CD4-positive, alpha-beta T cell (primary cell): ENCODE data around the gene PCDH19. TPM values are rescaled to one million over a fixed set of nuclear protein-coding genes. Genes with fewer than 3 reads are reported as not detected.

Experiments
- ATAC-seq: fragments of 200-7000 bp; cut with Tn5 transposase; one replicate; pipeline ENCODE4 v1.10.0; 2022; ENCODE audit warnings: mild to moderate bottlenecking; ENCODE audit not compliant: poor library complexity
- CTCF ChIA-PET: fragments of 350-600 bp; sonication (Branson Sonifier 250); formaldehyde crosslinking; loops from one replicate; lab custom pipeline; 2021; ENCODE audit warnings: antibody characterized with exemption, inconsistent platforms; lab: Charles Lee
- POLR2A ChIA-PET: fragments of 350-600 bp; sonication (Branson Sonifier 250); formaldehyde crosslinking; loops from one replicate; lab custom pipeline; 2021; ENCODE audit warnings: antibody characterized with exemption, inconsistent platforms; lab: Charles Lee
- DNase-seq, 14 experiments: peaks; one replicate each; pipeline ENCODE4 v3.0.0-alpha.2; 2013 to 2020; ENCODE audit warnings: mixed read lengths in 2 of 14
- H3K27ac ChIP-seq, 2 donors: one replicate each; pipeline versions ENCODE4 v1.5.1 to v1.7.0; 2013; ENCODE audit warnings: low read length in 2 of 2, low read depth in 1 of 2, mild to moderate bottlenecking in 1 of 2
- H3K27me3 ChIP-seq, 2 experiments: 1 replicate in 1 of 2; 2 replicates in 1 of 2; pipeline versions ENCODE4 v1.6.1 to v1.7.0; 2013; ENCODE audit warnings: low read length in 2 of 2, control low read depth in 1 of 2, mild to moderate bottlenecking in 1 of 2, moderate library complexity in 1 of 2; ENCODE audit not compliant: insufficient read depth in 2 of 2, control insufficient read depth in 1 of 2
- H3K36me3 ChIP-seq: one replicate; pipeline ENCODE4 v1.6.1; 2013; ENCODE audit warnings: low read length, control low read depth; ENCODE audit not compliant: insufficient read depth
- H3K4me1 ChIP-seq: one replicate; pipeline ENCODE4 v1.6.1; 2013; ENCODE audit warnings: low read length, control low read depth; ENCODE audit not compliant: insufficient read depth
- H3K4me3 ChIP-seq: one replicate; pipeline ENCODE4 v1.5.1; 2013; ENCODE audit warnings: mild to moderate bottlenecking, low read length, moderate library complexity
- H3K9me3 ChIP-seq, 2 experiments: 1 replicate in 1 of 2; 2 replicates in 1 of 2; pipeline versions ENCODE4 v1.6.1 to v1.7.0; 2013; ENCODE audit warnings: low read length in 2 of 2, mild to moderate bottlenecking in 2 of 2, control low read depth in 1 of 2, moderate library complexity in 1 of 2; ENCODE audit not compliant: control insufficient read depth in 1 of 2, insufficient read depth in 1 of 2
- H3K27ac Mint-ChIP-seq: one replicate; pipeline ENCODE4 v1.8.0; 2020; ENCODE audit warnings: mixed read lengths
- H3K27me3 Mint-ChIP-seq: one replicate; pipeline ENCODE4 v1.8.0; 2021; ENCODE audit warnings: mixed read lengths
- H3K36me3 Mint-ChIP-seq: one replicate; pipeline ENCODE4 v1.8.0; 2021; ENCODE audit warnings: low read depth, mixed read lengths
- H3K4me1 Mint-ChIP-seq: one replicate; pipeline ENCODE4 v1.8.0; 2021; ENCODE audit warnings: low read depth, mixed read lengths
- H3K4me3 Mint-ChIP-seq: one replicate; pipeline ENCODE4 v1.8.0; 2020; ENCODE audit warnings: mild to moderate bottlenecking, mixed read lengths
- H3K9me3 Mint-ChIP-seq: one replicate; pipeline ENCODE4 v1.8.0; 2020; ENCODE audit warnings: mixed read lengths
- CTCF ChIP-seq: fragments of 200-600 bp; IDR thresholded peaks from one replicate; pipeline ENCODE4 v1.8.0; 2022; ENCODE audit warnings: antibody characterized with exemption, mild to moderate bottlenecking
- intact Hi-C, 2 experiments: fragments of 100-400 bp; cut with DNase I in 1 of 2; cut with micrococcal nuclease in 1 of 2; formaldehyde crosslinking; loops; one replicate each; pipeline versions ENCODE4 v1.15.1 to v1.9.0; 2023 to 2025; cut with DNase I, micrococcal nuclease
- total RNA-seq, 174 experiments: library from RNA in 2 of 174; stranded (reverse) in 2 of 174; gene quantifications; one replicate each; pipeline ENCODE4 v1.2.3 and lab custom pipeline; 2021 to 2026

PCDH19 gene
- total RNA-seq, 2 experiments from 2014 or later: 0.03 TPM; not detected in 1

- no peak for DNase-seq
Observed at GRCh38 chrX:100349391-100349790, 60.7 kb downstream of the PCDH19 start.

GRCh38 chrX:100341142-100341510 is 68.9 kb downstream of the PCDH19 start:
- H3K27ac ChIP-seq: no peak overlapping the region
- intact Hi-C loops: no loop called here
- ATAC-seq: no peak
- no peaks in the 10 kb centered on the region for H3K27me3 Mint-ChIP-seq
- ChIA-PET POLR2A (no interaction called here), CTCF (no interaction called here)
- H3K4me3 Mint-ChIP-seq: no peak overlapping the region
- H3K27me3 ChIP-seq: no peaks in the 10 kb centered on the region
- no peak for DNase-seq
- TF ChIP-seq CTCF: no peak
- no peaks in the 10 kb centered on the region for H3K4me1 ChIP-seq
- no peaks in the 10 kb centered on the region for H3K9me3 Mint-ChIP-seq
- H3K27ac Mint-ChIP-seq: no peak overlapping the region
- no peaks in the 10 kb centered on the region for H3K9me3 ChIP-seq
- H3K4me1 Mint-ChIP-seq: no peaks in the 10 kb centered on the region
- H3K36me3 ChIP-seq: no peaks in the 10 kb centered on the region
- H3K36me3 Mint-ChIP-seq: no peaks in the 10 kb centered on the region
- H3K4me3 ChIP-seq: no peak overlapping the region

More at GRCh38 chrX:100349391-100349790, 60.7 kb downstream of the PCDH19 start:
- no peaks in the 10 kb centered on the region for H3K27me3 ChIP-seq
- no peak overlapping the region for H3K4me3 ChIP-seq
- H3K9me3 Mint-ChIP-seq: no peaks in the 10 kb centered on the region
- intact Hi-C loops: no loop called here
- no peak overlapping the region for H3K27ac Mint-ChIP-seq
- ChIA-PET CTCF (no interaction called here), POLR2A (no interaction called here)
- no peaks in the 10 kb centered on the region for H3K36me3 Mint-ChIP-seq
- ATAC-seq: no peak
- H3K36me3 ChIP-seq: no peaks in the 10 kb centered on the region
- H3K4me1 Mint-ChIP-seq: no peaks in the 10 kb centered on the region
- H3K9me3 ChIP-seq: no peaks in the 10 kb centered on the region
- H3K27me3 Mint-ChIP-seq: no peaks in the 10 kb centered on the region
- no peak overlapping the region for H3K4me3 Mint-ChIP-seq
- no peak for TF ChIP-seq CTCF
- no peaks in the 10 kb centered on the region for H3K4me1 ChIP-seq
- no peak overlapping the region for H3K27ac ChIP-seq

GRCh38 chrX:100340491-100341141 is 69.5 kb downstream of the PCDH19 start:
- no peaks in the 10 kb centered on the region for H3K9me3 ChIP-seq
- no peaks in the 10 kb centered on the region for H3K27me3 ChIP-seq
- no peaks in the 10 kb centered on the region for H3K36me3 ChIP-seq
- H3K27ac ChIP-seq: no peak overlapping the region
- no peak overlapping the region for H3K4me3 ChIP-seq
- H3K4me1 Mint-ChIP-seq: no peaks in the 10 kb centered on the region
- TF ChIP-seq CTCF: no peak
- no peaks in the 10 kb centered on the region for H3K27me3 Mint-ChIP-seq
- ATAC-seq (no peak), DNase-seq (no peak)
- ChIA-PET CTCF (no interaction called here), POLR2A (no interaction called here)
- no peak overlapping the region for H3K27ac Mint-ChIP-seq
- intact Hi-C loops: no loop called here
- H3K9me3 Mint-ChIP-seq: no peaks in the 10 kb centered on the region
- no peaks in the 10 kb centered on the region for H3K4me1 ChIP-seq
- no peak overlapping the region for H3K4me3 Mint-ChIP-seq
- H3K36me3 Mint-ChIP-seq: no peaks in the 10 kb centered on the region
